A549 (cell line): ENCODE measurements around the gene NIPBL. TPM values are rescaled to one million over a fixed set of nuclear protein-coding genes. Genes with fewer than 3 reads are reported as not detected.

ENCODE experiments used
- ATAC-seq, 2 experiments: fragments of 200-7000 bp in 1 of 2; fragments of >200 bp in 1 of 2; cut with Nextera tagmentation in 1 of 2; cut with Tn5 transposase in 1 of 2; 3 replicates each; pipeline versions ENCODE4 v1.8.0 to v1.9.1; 2018 to 2020; ENCODE audit warnings: mild to moderate bottlenecking in 1 of 2, moderate library complexity in 1 of 2
- CTCF ChIA-PET: fragments of 300-600 bp; sonication (Branson Sonifier 250); formaldehyde crosslinking; extraction: SDS; loops from one replicate; lab custom pipeline; 2021; ENCODE audit warnings: antibody characterized with exemption, inconsistent platforms; lab: Yijun Ruan, JAX
- POLR2A ChIA-PET: fragments of 350-600 bp; formaldehyde crosslinking; extraction: SDS; loops from one replicate; lab custom pipeline; 2021; ENCODE audit warnings: antibody characterized with exemption, inconsistent platforms; lab: Yijun Ruan, JAX
- DNase-seq, 2 experiments: peaks; one replicate each; pipeline versions ENCODE4 v3.0.0 to v3.0.0-alpha.2; 2011 to 2016; ENCODE audit warnings: low read depth in 1 of 2, low spot score in 1 of 2
- FAIRE-seq: peaks from 2 replicates; lab custom pipeline; 2011; peaks lifted over from hg19 to GRCh38; lab: Jason Lieb, UNC
- H3K27ac ChIP-seq, 2 experiments: fragments of >200 bp; sonication (Bioruptor Twin); formaldehyde crosslinking; 3 replicates each; pipeline ENCODE4 v1.5.1; 2016 to 2017
- H3K4me1 ChIP-seq: fragments of >200 bp; sonication (Bioruptor Twin); formaldehyde crosslinking; 3 replicates; pipeline ENCODE4 v1.6.1; 2016
- H3K4me2 ChIP-seq: fragments of >200 bp; sonication (Bioruptor Twin); formaldehyde crosslinking; 3 replicates; pipeline ENCODE4 v1.6.1; 2016
- H3K4me3 ChIP-seq: fragments of >200 bp; sonication (Bioruptor Twin); formaldehyde crosslinking; 3 replicates; pipeline ENCODE4 v1.5.1; 2016
- H3K9me3 ChIP-seq: fragments of >200 bp; sonication (Bioruptor Twin); formaldehyde crosslinking; 3 replicates; pipeline ENCODE4 v1.6.1; 2016
- CBX2 ChIP-seq: fragments of 200-600 bp; sonication (generic); IDR thresholded peaks from 2 replicates; pipeline ENCODE4 v1.6.1; 2016; ENCODE audit warnings: low read depth, mild to moderate bottlenecking, borderline replicate concordance
- CEBPB ChIP-seq, 2 experiments: fragments of >200 bp in 1 of 2; sonication (Bioruptor Twin) in 1 of 2; formaldehyde crosslinking in 1 of 2; IDR thresholded peaks; 2 replicates each; pipeline ENCODE4 v1.6.1; 2012 to 2016
- CHD4 ChIP-seq: fragments of 200-600 bp; sonication (generic); IDR thresholded peaks from 2 replicates; pipeline ENCODE4 v1.6.1; 2016; ENCODE audit warnings: antibody characterized with exemption, mild to moderate bottlenecking, borderline replicate concordance
- CTCF ChIP-seq: fragments of >200 bp; sonication (Bioruptor Twin); formaldehyde crosslinking; IDR thresholded peaks from 3 replicates; pipeline ENCODE4 v1.5.1; 2016
- EHMT2 ChIP-seq: fragments of 200-600 bp; sonication (generic); IDR thresholded peaks from 2 replicates; pipeline ENCODE4 v1.6.1; 2016; ENCODE audit warnings: antibody characterized with exemption, low read depth, mild to moderate bottlenecking, moderate library complexity
- FOSB ChIP-seq: fragments of 250-450 bp; sonication (Bioruptor Pico); IDR thresholded peaks from 2 replicates; pipeline ENCODE4 v1.5.0; 2020; ENCODE audit warnings: mild to moderate bottlenecking, moderate library complexity
- FOSL2 ChIP-seq, 2 experiments: fragments of 450-650 bp in 1 of 2; fragments of >200 bp in 1 of 2; sonication (Bioruptor Twin) in 1 of 2; formaldehyde crosslinking; IDR thresholded peaks; 2 replicates each; pipeline versions ENCODE4 v1.5.0 to v1.6.1; 2016 to 2020; ENCODE audit warnings: mild to moderate bottlenecking in 1 of 2, moderate library complexity in 1 of 2
- FOXS1 ChIP-seq: fragments of 250-450 bp; sonication (Bioruptor Pico); IDR thresholded peaks from 2 replicates; pipeline ENCODE4 v1.5.0; 2020; ENCODE audit warnings: mild to moderate bottlenecking, moderate library complexity
- GATA3 ChIP-seq: IDR thresholded peaks from 2 replicates; pipeline ENCODE4 v1.6.1; 2012; ENCODE audit warnings: borderline replicate concordance
- HEYL ChIP-seq: fragments of 250-450 bp; sonication (Bioruptor Pico); IDR thresholded peaks from 2 replicates; pipeline ENCODE4 v1.8.0; 2021; ENCODE audit warnings: mild to moderate bottlenecking, moderate library complexity
- HOXA7 ChIP-seq: fragments of 250-450 bp; sonication (Bioruptor Pico); IDR thresholded peaks from 2 replicates; pipeline ENCODE4 v1.5.0; 2020; ENCODE audit warnings: mild to moderate bottlenecking, moderate library complexity
- HOXB13 ChIP-seq: fragments of 250-450 bp; sonication (Bioruptor Pico); IDR thresholded peaks from 2 replicates; pipeline ENCODE4 v1.5.0; 2020; ENCODE audit warnings: low read depth, mild to moderate bottlenecking, moderate library complexity
- KDM1A ChIP-seq: fragments of 200-600 bp; sonication (generic); IDR thresholded peaks from 2 replicates; pipeline ENCODE4 v1.6.1; 2016; ENCODE audit warnings: low read depth, mild to moderate bottlenecking
- MAFK ChIP-seq: fragments of 450-650 bp; IDR thresholded peaks from 2 replicates; pipeline ENCODE4 v1.6.1; 2014; ENCODE audit not compliant: partially characterized antibody
- MAX ChIP-seq: IDR thresholded peaks from 2 replicates; pipeline ENCODE4 v1.6.1; 2012
- NR3C1 ChIP-seq: fragments of >200 bp; sonication (Bioruptor Twin); formaldehyde crosslinking; IDR thresholded peaks from 3 replicates; pipeline ENCODE4 v1.6.1; 2017
- POLR2AphosphoS2 ChIP-seq: conservative IDR thresholded peaks from 2 replicates; pipeline ENCODE4 v1.6.1; 2012; ENCODE audit warnings: low read length, improper control_type of control experiment, inconsistent platforms
- RCOR1 ChIP-seq: fragments of 150-350 bp; IDR thresholded peaks from 2 replicates; pipeline ENCODE4 v1.6.1; 2014; ENCODE audit warnings: antibody characterized with exemption, low read length, low read depth
- RFX5 ChIP-seq: fragments of 450-650 bp; IDR thresholded peaks from 2 replicates; pipeline ENCODE4 v1.7.1; 2014; ENCODE audit warnings: antibody characterized with exemption, mild to moderate bottlenecking, moderate library complexity
- USF2 ChIP-seq: fragments of 450-650 bp; IDR thresholded peaks from 2 replicates; pipeline ENCODE4 v1.6.1; 2014; ENCODE audit warnings: antibody characterized with exemption
- ZFP36 ChIP-seq: fragments of 450-650 bp; IDR thresholded peaks from 2 replicates; pipeline ENCODE4 v1.6.1; 2014; ENCODE audit warnings: borderline replicate concordance; ENCODE audit not compliant: partially characterized antibody
- WGBS: methylation state at CpG from one replicate; pipeline ENCODE4 v1.1.6; 2017; ENCODE audit errors: missing lambda C conversion rate; 5-methylcytosine and 5-hydroxymethylcytosine counted together
- polyA plus RNA-seq, 4 experiments: library from polyadenylated mRNA; depleted of rRNA in 3 of 4; stranded (reverse); fragments of >200 nt; fragmentation: RNase III in 1 of 4; extraction: RNeasy Plus Mini Kit Qiagen cat#74134 plus additional on column Dnase treatment in 1 of 4; gene quantifications; 2 replicates in 3 of 4; 3 replicates in 1 of 4; pipeline ENCODE4 v1.2.3, GENCODE V29; 2011 to 2017
- TF ChIP-seq, protein P1 (sequence below): fragments of >200 bp; sonication (Bioruptor Twin); formaldehyde crosslinking; IDR thresholded peaks from 2 replicates; pipeline ENCODE4 v1.6.1; 2016

The NIPBL gene
- polyA plus RNA-seq, 2 of the 4 experiments (the other 2 are of a cell fraction): 12.4 to 33.4 TPM

- H3K9me3 ChIP-seq: no peaks in the 10 kb centered on the region
- peaks cover 7% of the 10 kb centered on the region for H3K4me1 ChIP-seq
- no peak overlapping the region for H3K27ac ChIP-seq
- H3K4me2 ChIP-seq: no peak overlapping the region
- no peak for ATAC-seq
- DNase-seq: no peak
- POLR2A ChIA-PET: no interaction called here
- no peak overlapping the region for H3K4me3 ChIP-seq
- FAIRE-seq: no peak
- TF ChIP-seq RFX5: no peak
- no peak for TF ChIP-seq FOSL2 (IDR thresholded peaks at IDR 0.05)
- no peak for TF ChIP-seq FOSL2 (CRISPR knock-in tag; IDR thresholded peaks at IDR 0.05)
- no peak for TF ChIP-seq NR3C1
- no peak for TF ChIP-seq CHD4
- TF ChIP-seq CTCF: no peak
- no peak for TF ChIP-seq USF2
- no peak for TF ChIP-seq MAX
- no peak for TF ChIP-seq CBX2
- TF ChIP-seq FOSB (CRISPR knock-in tag): no peak
- TF ChIP-seq HOXB13 (CRISPR knock-in tag): no peak
- TF ChIP-seq HEYL (CRISPR knock-in tag): no peak
- no peak for TF ChIP-seq GATA3
- TF ChIP-seq HOXA7 (CRISPR knock-in tag): no peak
- 88% methylated on average over 2 of the region's 2 CpGs for WGBS
- CTCF ChIA-PET: interaction anchor here (1.1 kb wide), 1 partner anchor 13 kb away, joined by 3 read pairs; no protein-coding TSS in a partner anchor
Measured at GRCh38 chr5:36958612-36959011, 82.0 kb downstream of the NIPBL start.

DNA sequence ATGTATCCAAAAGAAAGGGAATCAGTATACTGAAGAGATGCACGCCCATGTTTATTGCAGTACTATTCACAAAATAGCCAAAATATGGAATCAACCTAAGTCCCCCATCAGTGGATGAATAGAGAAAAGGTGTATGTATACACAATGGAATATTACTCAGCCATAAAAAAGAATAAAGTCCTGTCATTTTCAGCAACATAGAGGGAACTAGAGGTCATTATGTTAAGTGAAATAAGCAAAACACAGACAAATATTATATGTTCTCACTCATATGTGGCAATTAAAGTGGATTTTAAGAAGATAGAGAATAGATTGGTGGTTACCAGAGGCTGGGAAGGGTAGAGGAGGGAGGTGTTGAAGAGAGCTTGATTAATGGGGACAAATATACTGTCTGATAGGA is 88.6 kb downstream of the NIPBL start:
- Histone ChIP-seq H3K4me2 (no peak overlapping the region), H3K27ac (no peak overlapping the region), H3K4me3 (no peak overlapping the region), H3K9me3 (no peaks in the 10 kb centered on the region), H3K4me1 (no peaks in the 10 kb centered on the region)
- FAIRE-seq: no peak
- POLR2A ChIA-PET: no interaction called here
- TF ChIP-seq, protein P1, sequence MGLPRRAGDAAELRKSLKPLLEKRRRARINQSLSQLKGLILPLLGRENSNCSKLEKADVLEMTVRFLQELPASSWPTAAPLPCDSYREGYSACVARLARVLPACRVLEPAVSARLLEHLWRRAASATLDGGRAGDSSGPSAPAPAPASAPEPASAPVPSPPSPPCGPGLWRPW: no peak
- TF ChIP-seq CEBPB (IDR thresholded peaks at IDR 0.05) (no peak), POLR2AphosphoS2 (no peak), EHMT2 (no peak), KDM1A (no peak), FOSB (CRISPR knock-in tag) (no peak), FOXS1 (CRISPR knock-in tag) (no peak), HOXA7 (CRISPR knock-in tag) (no peak), RCOR1 (no peak)
- no peak for ATAC-seq
- CTCF ChIA-PET: interaction anchor here (0.5 kb wide), 1 partner anchor 90 kb away, joined by 3 read pairs; no protein-coding TSS in a partner anchor
- DNase-seq: no peak
- WGBS: 91% methylated on average over 1 of the region's 1 CpG

- POLR2A ChIA-PET: no interaction called here
- TF ChIP-seq ZFP36: no peak
- TF ChIP-seq MAFK: peak; percentile 76
- TF ChIP-seq, all 56 proteins: peak for 1
- no peaks in the 10 kb centered on the region for H3K4me1 ChIP-seq
- H3K4me3 ChIP-seq: no peak overlapping the region
- no peak for DNase-seq
- no peak overlapping the region for H3K4me2 ChIP-seq
- H3K9me3 ChIP-seq: no peaks in the 10 kb centered on the region
- no peak overlapping the region for H3K27ac ChIP-seq
- no peak for FAIRE-seq
- 93% methylated on average over 2 of the region's 2 CpGs for WGBS
- ATAC-seq: no peak
- CTCF ChIA-PET: interaction anchor here (1.7 kb wide), 1 partner anchor 35 kb away, joined by 4 read pairs; no protein-coding TSS in a partner anchor
Measured at GRCh38 chr5:36969700-36970395, 93.3 kb downstream of the NIPBL start.
